HG02798 (cell line): ENCODE results near the gene SIRPB1.
"Not testable (repeated sequence)": the region's sequence is repeated elsewhere in the genome, so short reads cannot be mapped to it uniquely, and the experiment has no call there.

Experiments
- ATAC-seq: cut with Tn5 transposase; IDR thresholded peaks from one replicate; pipeline ENCODE4 v1.9.1; 2021; ENCODE audit warnings: mild to moderate bottlenecking; ENCODE audit not compliant: unreplicated experiment, poor library complexity

SIRPB1 gene

DNA sequence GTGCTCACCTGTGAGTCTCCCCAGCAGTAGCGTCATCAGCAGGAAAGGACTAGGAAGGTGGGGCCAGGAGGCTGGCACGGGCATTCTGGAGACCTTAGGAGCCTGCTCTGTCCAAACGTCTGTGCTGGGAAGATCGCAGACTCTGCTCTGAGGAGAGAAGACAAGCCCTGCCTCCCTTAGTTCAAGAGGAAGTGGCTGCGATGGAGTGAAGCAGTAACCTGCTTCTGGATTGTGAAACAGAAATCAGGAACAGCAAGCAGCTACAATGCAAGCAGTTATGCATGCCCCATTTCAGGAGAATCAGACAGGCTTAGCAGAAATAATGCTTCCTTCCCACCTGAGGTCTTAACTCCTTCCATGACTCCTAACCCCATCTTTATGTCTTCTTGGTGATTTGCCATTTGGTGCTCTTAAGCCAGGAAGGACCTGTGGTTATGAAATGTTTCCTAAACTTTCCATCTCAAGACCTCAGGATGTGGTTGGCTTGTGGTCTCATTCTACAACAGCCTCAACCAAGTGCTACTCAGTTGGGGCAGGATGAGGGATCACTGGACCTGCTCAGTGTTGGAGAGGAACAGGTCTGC lies at the start of gene SIRPB1:
SIRPB1 (minus strand) TSS at position 149 of the 584 bp plus-strand sequence; CDS start at position 84, 65 bp downstream.
- no peak for ATAC-seq

- ATAC-seq, result no peak
Measured at GRCh38 chr20:1669304-1669703, 49.5 kb upstream of the SIRPB1 start.

DNA sequence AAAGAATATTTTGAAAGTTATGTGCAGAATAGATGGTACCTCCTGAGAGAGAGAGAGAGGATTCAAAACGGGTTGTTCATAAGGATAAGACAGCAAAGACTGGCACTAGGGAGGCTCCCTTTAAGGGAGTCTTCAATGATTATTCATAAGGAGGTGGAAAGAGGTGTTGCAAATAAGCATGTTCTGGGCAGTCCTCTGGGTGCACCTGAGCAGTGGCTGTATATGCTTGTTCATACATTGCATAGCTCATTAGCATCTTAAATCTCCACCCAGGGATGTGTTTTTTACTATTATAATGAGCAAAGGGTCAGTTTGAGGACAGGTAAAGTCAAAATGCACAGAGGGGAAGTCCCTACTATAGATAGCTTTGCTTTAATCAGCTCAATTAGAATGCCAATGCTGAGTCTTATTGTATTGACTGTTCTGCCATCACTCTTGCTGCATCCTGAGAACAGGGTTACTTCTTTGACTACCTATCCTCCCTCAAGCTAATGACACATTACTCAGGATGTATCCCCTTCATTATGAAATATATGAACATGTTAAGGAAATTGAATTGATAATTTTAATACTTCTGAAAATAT lies 47.8 kb upstream of the SIRPB1 start:
- ATAC-seq, result no peak

DNA sequence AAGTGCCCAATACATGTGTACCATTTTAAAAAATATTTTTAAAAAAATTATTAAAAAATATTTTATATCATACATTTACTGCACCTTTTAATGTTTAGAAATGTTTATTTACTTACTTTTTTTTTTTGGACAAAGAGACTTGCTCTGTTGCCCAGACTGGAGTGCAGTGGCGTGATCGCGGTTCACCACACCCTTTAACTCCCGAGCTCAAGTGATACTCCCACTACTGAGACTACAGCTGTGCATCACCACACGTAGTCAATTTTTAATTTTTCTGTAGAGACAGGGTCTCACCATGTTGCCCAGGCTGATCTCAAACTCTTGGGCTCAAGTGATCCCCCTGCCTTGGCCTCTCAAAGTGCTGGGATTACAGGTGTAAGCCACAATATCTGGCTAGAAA lies 47.0 kb upstream of the SIRPB1 start:
- ATAC-seq, result no peak

- ATAC-seq, result no peak
Measured at GRCh38 chr20:1665345-1665744, 45.5 kb upstream of the SIRPB1 start.

- ATAC-seq, result no peak
Measured at GRCh38 chr20:1664911-1665310, 45.1 kb upstream of the SIRPB1 start.

DNA sequence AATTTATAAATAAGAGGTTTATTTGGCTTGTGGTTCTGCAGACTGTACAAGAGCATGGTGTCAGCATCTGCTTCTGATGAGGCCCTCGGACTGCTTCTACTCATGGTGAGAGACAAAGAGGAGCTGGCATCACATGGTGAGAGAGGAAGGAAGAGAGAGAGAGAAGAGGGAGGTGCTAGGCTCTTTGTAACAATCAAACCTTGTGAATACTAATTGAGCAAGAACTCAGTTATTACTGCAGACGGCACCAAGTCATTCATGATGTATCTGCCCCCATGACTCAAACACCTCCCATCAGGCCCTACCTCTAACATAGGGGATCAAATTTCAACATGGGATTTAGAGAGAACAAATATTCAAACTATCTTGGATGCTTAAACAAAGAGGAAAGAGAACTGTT lies 44.1 kb upstream of the SIRPB1 start:
- ATAC-seq, result no peak

- no peak for ATAC-seq
Measured at GRCh38 chr20:1661542-1662299, 41.9 kb upstream of the SIRPB1 start.

- ATAC-seq, result no peak
Measured at GRCh38 chr20:1660246-1660645, 40.4 kb upstream of the SIRPB1 start.

- no peak for ATAC-seq
Measured at GRCh38 chr20:1657556-1658334, 37.9 kb upstream of the SIRPB1 start, which contains the start of gene SIRPG. Gene SIRPG, minus strand, starts transcription at chr20:1657779. Its CDS starts 65 bp downstream, at chr20:1657714.

- ATAC-seq, result no peak
Measured at GRCh38 chr20:1656844-1657243, 37.0 kb upstream of the SIRPB1 start.

DNA sequence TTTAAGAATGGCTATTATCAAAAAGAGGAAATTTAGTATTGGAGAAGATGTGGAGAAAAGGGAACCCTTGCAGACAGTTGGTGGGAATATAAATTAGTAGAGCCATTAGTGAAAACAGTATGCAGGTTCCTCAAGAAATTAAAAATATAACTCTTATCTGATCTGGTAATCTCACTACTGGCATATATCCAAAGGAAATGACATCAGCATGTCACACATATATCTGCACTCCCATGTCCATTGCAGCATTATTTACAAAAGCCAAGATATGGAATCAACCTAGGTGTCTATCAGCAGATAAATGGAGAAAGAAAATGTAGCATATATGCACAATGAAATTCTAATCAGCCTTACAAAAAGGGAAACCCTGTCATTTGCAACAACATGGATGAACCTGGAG lies 35.2 kb upstream of the SIRPB1 start:
- ATAC-seq, result no peak

- no peak for ATAC-seq
Measured at GRCh38 chr20:1652960-1653359, 33.2 kb upstream of the SIRPB1 start.

DNA sequence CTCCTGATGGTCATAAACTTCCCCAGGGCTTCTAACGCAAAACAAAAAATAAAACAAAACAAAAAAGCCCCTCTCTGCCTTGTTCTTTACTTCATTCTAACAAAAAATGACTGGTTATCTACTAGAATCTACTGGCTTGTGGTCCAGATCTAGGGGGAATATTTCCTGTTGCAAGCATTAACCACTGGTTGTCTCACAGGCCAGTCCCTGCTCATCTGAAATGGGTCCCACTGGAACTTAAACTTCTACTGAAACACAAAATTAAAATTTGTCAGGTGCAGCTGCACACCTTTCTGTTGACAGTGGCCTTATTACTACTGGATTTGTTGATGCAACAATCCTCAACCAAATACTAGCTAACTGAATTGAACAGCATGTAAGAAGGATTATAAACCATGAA lies 32.3 kb upstream of the SIRPB1 start:
- ATAC-seq, result no peak

- no peak for ATAC-seq
Measured at GRCh38 chr20:1651268-1652058, 31.7 kb upstream of the SIRPB1 start.

DNA sequence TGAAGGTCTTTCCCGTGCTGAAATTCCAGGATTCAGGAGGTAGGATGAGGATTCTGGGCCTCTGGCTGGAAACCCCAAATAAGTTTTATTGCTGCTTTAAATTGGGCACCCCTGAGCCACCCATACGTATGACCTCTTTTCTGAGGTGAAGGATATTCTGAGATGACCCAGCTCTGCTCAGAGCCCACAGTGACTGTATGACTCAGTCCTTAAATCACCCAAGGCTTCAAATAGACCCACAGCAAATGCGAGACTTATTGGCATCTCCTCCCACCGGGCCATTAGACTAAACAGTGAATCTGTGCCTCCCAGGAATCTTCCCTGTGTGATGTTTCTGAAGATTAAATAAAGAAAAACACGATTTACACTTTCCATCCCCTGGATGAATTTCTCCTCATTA lies 28.3 kb upstream of the SIRPB1 start:
- ATAC-seq, result no peak

GRCh38 chr20:1646975-1647431 lies 27.2 kb upstream of the SIRPB1 start:
- ATAC-seq, result no peak

- ATAC-seq, result no peak
Measured at GRCh38 chr20:1644101-1644962, 24.5 kb upstream of the SIRPB1 start.

GRCh38 chr20:1638643-1639042 lies 18.8 kb upstream of the SIRPB1 start:
- ATAC-seq, result not testable (repeated sequence)
